AG04449 (cell line): ENCODE data around the gene ZNF526.

Experiments used
- CTCF ChIA-PET: fragments of 350-600 bp; formaldehyde crosslinking; extraction: SDS; loops from one replicate; lab custom pipeline; 2021; ENCODE audit warnings: antibody characterized with exemption; lab: Yijun Ruan, JAX
- POLR2A ChIA-PET: fragments of 400-600, 350-600 bp; formaldehyde crosslinking; extraction: SDS; loops from one replicate; lab custom pipeline; 2020; ENCODE audit warnings: antibody characterized with exemption, inconsistent platforms; lab: Yijun Ruan, JAX
- DNase-seq: peaks from one replicate; pipeline ENCODE4 v3.0.0-alpha.2; 2010; ENCODE audit warnings: low read depth, low spot score
- H3K4me3 ChIP-seq: 2 replicates; pipeline ENCODE4 v1.5.1; 2011; ENCODE audit warnings: low read depth, mild to moderate bottlenecking, control low read depth, low read length
- CTCF ChIP-seq: IDR thresholded peaks from one replicate; pipeline ENCODE4 v1.5.1; 2011; ENCODE audit warnings: mild to moderate bottlenecking, moderate library complexity, low read length, control low read depth, inconsistent platforms; ENCODE audit not compliant: insufficient read depth; ENCODE audit errors: missing control alignments

Gene ZNF526

DNA sequence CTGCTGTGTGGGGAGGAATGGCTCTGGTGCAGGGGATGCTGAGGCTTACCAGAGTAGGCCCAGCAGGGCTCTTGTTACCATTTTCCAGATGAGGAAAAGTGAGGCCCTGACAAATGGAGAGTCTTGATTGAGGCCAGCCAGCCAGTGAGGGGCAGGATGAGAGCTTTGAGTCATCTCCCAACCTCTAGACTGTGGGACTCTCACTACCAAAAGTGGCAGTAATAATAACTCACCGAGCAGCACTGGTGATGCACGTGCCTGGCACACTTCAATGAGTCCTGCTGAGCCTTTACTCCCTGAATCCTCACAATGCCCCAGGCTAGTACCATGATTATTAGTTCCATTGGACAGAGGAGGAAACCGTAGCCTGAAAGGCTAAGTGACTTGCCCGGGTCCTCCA is 56.7 kb downstream of the ZNF526 start:
- CTCF ChIA-PET = interaction anchor here (1.2 to 7.4 kb wide), 2 partner anchors 31 to 124 kb away, joined by 3 to 255 read pairs; partner anchors contain the start of gene GSK3A
- TF ChIP-seq CTCF = no peak
- DNase-seq = no peak
- H3K4me3 ChIP-seq = no peak overlapping the region
- POLR2A ChIA-PET = interaction anchor here (4.5 kb wide), 1 partner anchor 34 kb away, joined by 17 read pairs; the partner anchor contains the start of gene GSK3A
